KMS-11 (cell line): ENCODE measurements around the gene TTC21A.

Experiments used
- H2AFZ ChIP-seq: fragments of 200-600 bp; sonication (generic); 2 replicates; pipeline ENCODE4 v1.6.1; 2016; ENCODE audit warnings: antibody characterized with exemption, mixed run types, low read depth
- H3K27ac ChIP-seq: fragments of 200-600 bp; sonication (generic); 2 replicates; pipeline ENCODE4 v1.6.1; 2016; ENCODE audit warnings: mild to moderate bottlenecking, mixed run types
- H3K27me3 ChIP-seq: fragments of 200-600 bp; sonication (generic); 2 replicates; pipeline ENCODE4 v1.6.1; 2017; ENCODE audit warnings: mild to moderate bottlenecking, low read depth, mixed run types, moderate library complexity; ENCODE audit not compliant: insufficient read depth
- H3K36me3 ChIP-seq: fragments of 200-600 bp; sonication (generic); 2 replicates; pipeline ENCODE4 v1.6.1; 2017; ENCODE audit warnings: mild to moderate bottlenecking, mixed run types; ENCODE audit not compliant: insufficient read depth
- H3K4me1 ChIP-seq: fragments of 200-600 bp; sonication (generic); 2 replicates; pipeline ENCODE4 v1.6.1; 2016; ENCODE audit warnings: mild to moderate bottlenecking, low read depth, mixed run types; ENCODE audit not compliant: poor library complexity, severe bottlenecking
- H3K4me2 ChIP-seq: fragments of 200-600 bp; sonication (generic); 2 replicates; pipeline ENCODE4 v1.7.0; 2016; ENCODE audit warnings: mild to moderate bottlenecking, mixed run types
- H3K4me3 ChIP-seq: fragments of 200-600 bp; sonication (generic); IDR thresholded peaks from 2 replicates; pipeline ENCODE4 v1.6.1; 2017; ENCODE audit warnings: low read depth, low read length, mixed read lengths; ENCODE audit not compliant: insufficient read depth
- H3K79me2 ChIP-seq: fragments of 200-600 bp; sonication (generic); 2 replicates; pipeline ENCODE4 v1.6.1; 2016; ENCODE audit warnings: low read depth, mixed run types; ENCODE audit not compliant: insufficient read depth
- H3K9ac ChIP-seq: fragments of 200-600 bp; sonication (generic); 2 replicates; pipeline ENCODE4 v1.6.1; 2016; ENCODE audit warnings: mild to moderate bottlenecking, mixed run types
- H4K20me1 ChIP-seq: fragments of 200-600 bp; sonication (generic); 2 replicates; pipeline ENCODE4 v1.6.1; 2016; ENCODE audit warnings: mild to moderate bottlenecking, mixed run types; ENCODE audit not compliant: insufficient read depth
- CTCF ChIP-seq: fragments of 200-600 bp; sonication (generic); conservative IDR thresholded peaks from 2 replicates; pipeline ENCODE4 v1.6.1; 2017; ENCODE audit warnings: low read depth, mild to moderate bottlenecking, antibody characterized with exemption, low read length, moderate library complexity, mixed read lengths

TTC21A gene

GRCh38 chr3:39086144-39086543, 21.3 kb upstream of the TTC21A start:
- H3K36me3 ChIP-seq = no peaks in the 10 kb centered on the region
- no peaks in the 10 kb centered on the region for H4K20me1 ChIP-seq
- H3K4me3 ChIP-seq = no peak overlapping the region
- peaks cover 12% of the 10 kb centered on the region for H3K4me1 ChIP-seq
- no peak overlapping the region for H2AFZ ChIP-seq
- no peak overlapping the region for H3K4me2 ChIP-seq
- TF ChIP-seq CTCF = no peak
- H3K9ac ChIP-seq = no peak overlapping the region
- no peaks in the 10 kb centered on the region for H3K27me3 ChIP-seq
- no peaks in the 10 kb centered on the region for H3K79me2 ChIP-seq
- no peak overlapping the region for H3K27ac ChIP-seq

GRCh38 chr3:39088456-39088855, 19.0 kb upstream of the TTC21A start:
- no peaks in the 10 kb centered on the region for H4K20me1 ChIP-seq
- no peak overlapping the region for H3K27ac ChIP-seq
- no peak overlapping the region for H3K4me3 ChIP-seq
- no peak overlapping the region for H3K4me2 ChIP-seq
- no peak overlapping the region for H3K9ac ChIP-seq
- no peaks in the 10 kb centered on the region for H3K27me3 ChIP-seq
- no peak for TF ChIP-seq CTCF
- H2AFZ ChIP-seq = no peak overlapping the region
- H3K4me1 ChIP-seq = peaks cover 31% of the 10 kb centered on the region
- H3K79me2 ChIP-seq = no peaks in the 10 kb centered on the region
- no peaks in the 10 kb centered on the region for H3K36me3 ChIP-seq

- no peaks in the 10 kb centered on the region for H4K20me1 ChIP-seq
- H3K4me2 ChIP-seq = no peak overlapping the region
- H3K4me1 ChIP-seq = peaks cover 32% of the 10 kb centered on the region
- no peaks in the 10 kb centered on the region for H3K36me3 ChIP-seq
- no peak overlapping the region for H2AFZ ChIP-seq
- no peak overlapping the region for H3K9ac ChIP-seq
- H3K4me3 ChIP-seq = no peak overlapping the region
- H3K79me2 ChIP-seq = no peaks in the 10 kb centered on the region
- H3K27me3 ChIP-seq = no peaks in the 10 kb centered on the region
- TF ChIP-seq CTCF = no peak
- no peak overlapping the region for H3K27ac ChIP-seq
These were observed 18.6 kb upstream of the TTC21A start for GRCh38 chr3:39088889-39089288.

GRCh38 chr3:39090922-39091321, 16.6 kb upstream of the TTC21A start:
- no peaks in the 10 kb centered on the region for H3K36me3 ChIP-seq

More at GRCh38 chr3:39090922-39091321, 16.6 kb upstream of the TTC21A start:
- H3K4me2 ChIP-seq = peak overlapping the region; percentile 51; the same call in 1 of the 2 replicates
- H4K20me1 ChIP-seq = no peaks in the 10 kb centered on the region
- H3K27ac ChIP-seq = peak overlapping the region; percentile 60
- H3K79me2 ChIP-seq = no peaks in the 10 kb centered on the region
- no peaks in the 10 kb centered on the region for H3K27me3 ChIP-seq
- H3K4me1 ChIP-seq = peaks cover 32% of the 10 kb centered on the region
- no peak for TF ChIP-seq CTCF
- H3K9ac ChIP-seq = no peak overlapping the region
- H3K4me3 ChIP-seq = no peak overlapping the region
- H2AFZ ChIP-seq = no peak overlapping the region
